ENCODE data around the gene ZNF511. TPM values are rescaled to one million over a fixed set of nuclear protein-coding genes. Genes with fewer than 3 reads are reported as not detected.

Gene ZNF511
- 62.5 to 73.0 TPM (median 70.9 TPM) in 5 replicates for total RNA-seq (2022; extraction: Qiagen RNA extraction)

GRCh38 chr10:133308421-133309099 is at the start of gene ZNF511, which contains the start of gene TUBGCP2:
ZNF511 (plus strand) TSS chr10:133308914; CDS start chr10:133308944, 30 bp downstream.
TUBGCP2 (minus strand) TSS chr10:133308872; CDS start chr10:133302941, 5,931 bp downstream.

GRCh38 chr10:133276435-133277201 is 32.1 kb upstream of the ZNF511 start, which contains the start of gene ADAM8:
ADAM8 (minus strand) TSS chr10:133276868; CDS start chr10:133276817, 51 bp downstream.

GRCh38 chr10:133336577-133337369 is 28.1 kb downstream of the ZNF511 start, which contains the start of gene CALY:
CALY (minus strand) TSS chr10:133336896; CDS start chr10:133328989, 7,907 bp downstream.

GRCh38 chr10:133357285-133358161 is 48.8 kb downstream of the ZNF511 start, which contains the start of gene FUOM:
FUOM (minus strand) TSS chr10:133358019; CDS start chr10:133358007, 12 bp downstream.

Other genes starting within 250 kb of the ZNF511 start
- gene ADGRA1, start 221.0 kb upstream of the ZNF511 start, total RNA-seq (2022; extraction: Qiagen RNA extraction) = 0.05 to 0.40 TPM (median 0.14 TPM) in 5 replicates
- gene KNDC1, start 148.7 kb upstream of the ZNF511 start, total RNA-seq (2022; extraction: Qiagen RNA extraction) = 0.77 to 1.9 TPM (median 1.3 TPM) in 5 replicates
- not detected in 5 replicates for gene UTF1, start 78.7 kb upstream of the ZNF511 start, total RNA-seq (2022; extraction: Qiagen RNA extraction)
- gene VENTX, start 71.1 kb upstream of the ZNF511 start, total RNA-seq (2022; extraction: Qiagen RNA extraction) = not detected in 5 replicates
- gene ADAM8, start 32.0 kb upstream of the ZNF511 start, total RNA-seq (2022; extraction: Qiagen RNA extraction) = 1.9 to 5.1 TPM (median 2.6 TPM) in 5 replicates
- 31.3 to 45.9 TPM (median 44.9 TPM) in 5 replicates for gene TUBGCP2, start within 50 bp of the ZNF511 start, total RNA-seq (2022; extraction: Qiagen RNA extraction)
- gene CALY, start 28.0 kb downstream of the ZNF511 start, total RNA-seq (2022; extraction: Qiagen RNA extraction) = 0.33 to 1.6 TPM (median 0.74 TPM) in 5 replicates
- 0.18 TPM in 1 of 5 replicates, not detected in the others for gene PRAP1, start 38.5 kb downstream of the ZNF511 start, total RNA-seq (2022; extraction: Qiagen RNA extraction)
- 14.3 to 17.4 TPM (median 16.3 TPM) in 5 replicates for gene FUOM, start 49.1 kb downstream of the ZNF511 start, total RNA-seq (2022; extraction: Qiagen RNA extraction)
- gene ECHS1, start 64.4 kb downstream of the ZNF511 start, total RNA-seq (2022; extraction: Qiagen RNA extraction) = 126 to 155 TPM (median 146 TPM) in 5 replicates
- 1.5 to 3.1 TPM (median 1.9 TPM) in 5 replicates for gene PAOX, start 70.3 kb downstream of the ZNF511 start, total RNA-seq (2022; extraction: Qiagen RNA extraction)
- gene MTG1, start 85.2 kb downstream of the ZNF511 start, total RNA-seq (2022; extraction: Qiagen RNA extraction) = 40.0 to 53.5 TPM (median 52.6 TPM) in 5 replicates
- gene SPRN, start 115.7 kb downstream of the ZNF511 start, total RNA-seq (2022; extraction: Qiagen RNA extraction) = 0.13 to 0.39 TPM (median 0.29 TPM) in 5 replicates
- gene SCART1, start 145.0 kb downstream of the ZNF511 start, total RNA-seq (2022; extraction: Qiagen RNA extraction) = 0.07 to 0.24 TPM (median 0.16 TPM) in 5 replicates
- 0.15 to 0.37 TPM (median 0.23 TPM) in 4 of 5 replicates, not detected in the other for gene CYP2E1, start 218.4 kb downstream of the ZNF511 start, total RNA-seq (2022; extraction: Qiagen RNA extraction)

All from A549 treated with Mapracorat at 1 μM for 4 hours (cell line).